SU-DHL-6 (cell line): ENCODE measurements around the gene PITPNC1.
"Not testable (repeated sequence)": the region's sequence is repeated elsewhere in the genome, so short reads cannot be mapped to it uniquely, and the experiment has no call there.

Experiments used
- H2AFZ ChIP-seq: fragments of 200-600 bp; sonication (generic); 2 replicates; pipeline ENCODE4 v1.6.1; 2014; ENCODE audit warnings: low read depth, mild to moderate bottlenecking, moderate library complexity, mixed read lengths, antibody characterized with exemption, low read length; ENCODE audit not compliant: severe bottlenecking
- H3F3A ChIP-seq: fragments of 200-600 bp; shearing (Covaris generic); 2 replicates; pipeline ENCODE4 v1.6.0; 2016; ENCODE audit warnings: antibody characterized with exemption, mild to moderate bottlenecking; ENCODE audit not compliant: insufficient read depth
- H3K27ac ChIP-seq: fragments of 200-600 bp; sonication (generic); 2 replicates; pipeline ENCODE4 v1.5.1; 2016; ENCODE audit warnings: low read depth, mild to moderate bottlenecking, low read length, moderate library complexity, mixed read lengths
- H3K27me3 ChIP-seq: fragments of 200-600 bp; sonication (generic), shearing (Covaris generic); 2 replicates; pipeline ENCODE4 v1.6.0; 2014; ENCODE audit warnings: mild to moderate bottlenecking, low read length
- H3K36me3 ChIP-seq: fragments of 200-600 bp; sonication (generic); 2 replicates; pipeline ENCODE4 v1.6.1; 2014; ENCODE audit warnings: mild to moderate bottlenecking, low read length, mixed read lengths
- H3K4me2 ChIP-seq: fragments of 300-600, 200-600 bp; shearing (Covaris generic), sonication (generic); 2 replicates; pipeline ENCODE4 v1.6.0; 2014; ENCODE audit warnings: low read length, low read depth, mild to moderate bottlenecking; ENCODE audit not compliant: poor library complexity, severe bottlenecking
- H3K4me3 ChIP-seq: fragments of 200-600 bp; sonication (generic); 2 replicates; pipeline ENCODE4 v1.5.1; 2014; ENCODE audit warnings: antibody characterized with exemption, low read length, mild to moderate bottlenecking, mixed read lengths; ENCODE audit not compliant: insufficient read depth, poor library complexity, severe bottlenecking
- H3K79me2 ChIP-seq: fragments of 200-600 bp; sonication (generic); 2 replicates; pipeline ENCODE4 v1.6.1; 2014; ENCODE audit warnings: mild to moderate bottlenecking, low read length, moderate library complexity; ENCODE audit not compliant: insufficient read depth
- H3K9ac ChIP-seq: fragments of 200-600 bp; sonication (generic); 2 replicates; pipeline ENCODE4 v1.7.0; 2014; ENCODE audit warnings: mild to moderate bottlenecking, low read length
- H3K9me2 ChIP-seq: fragments of 200-600 bp; sonication (generic); replicated peaks from 2 replicates; pipeline ENCODE4 v1.6.1; 2014; ENCODE audit warnings: low read length; ENCODE audit not compliant: insufficient read depth
- H3K9me3 ChIP-seq: fragments of 200-600 bp; sonication (generic); 2 replicates; pipeline ENCODE4 v1.6.1; 2014; ENCODE audit warnings: low read length, mixed read lengths; ENCODE audit not compliant: insufficient read depth
- H4K20me1 ChIP-seq: fragments of 200-600 bp; sonication (generic); 2 replicates; pipeline ENCODE4 v1.6.1; 2014; ENCODE audit warnings: low read depth, mild to moderate bottlenecking, antibody characterized with exemption, low read length, moderate library complexity, mixed read lengths
- CTCF ChIP-seq: fragments of 200-600 bp; sonication (generic); IDR thresholded peaks from one replicate; pipeline ENCODE4 v1.5.1; 2017; ENCODE audit warnings: antibody characterized with exemption, mild to moderate bottlenecking, low read length, moderate library complexity; ENCODE audit not compliant: insufficient read depth, poor library complexity, severe bottlenecking
- EZH2phosphoT487 ChIP-seq: fragments of 200-600 bp; sonication (generic), shearing (Covaris generic); conservative IDR thresholded peaks from 2 replicates; pipeline ENCODE4 v1.6.1; 2018; ENCODE audit warnings: mild to moderate bottlenecking, antibody characterized with exemption, low read length, moderate library complexity, mixed read lengths

The PITPNC1 gene

DNA sequence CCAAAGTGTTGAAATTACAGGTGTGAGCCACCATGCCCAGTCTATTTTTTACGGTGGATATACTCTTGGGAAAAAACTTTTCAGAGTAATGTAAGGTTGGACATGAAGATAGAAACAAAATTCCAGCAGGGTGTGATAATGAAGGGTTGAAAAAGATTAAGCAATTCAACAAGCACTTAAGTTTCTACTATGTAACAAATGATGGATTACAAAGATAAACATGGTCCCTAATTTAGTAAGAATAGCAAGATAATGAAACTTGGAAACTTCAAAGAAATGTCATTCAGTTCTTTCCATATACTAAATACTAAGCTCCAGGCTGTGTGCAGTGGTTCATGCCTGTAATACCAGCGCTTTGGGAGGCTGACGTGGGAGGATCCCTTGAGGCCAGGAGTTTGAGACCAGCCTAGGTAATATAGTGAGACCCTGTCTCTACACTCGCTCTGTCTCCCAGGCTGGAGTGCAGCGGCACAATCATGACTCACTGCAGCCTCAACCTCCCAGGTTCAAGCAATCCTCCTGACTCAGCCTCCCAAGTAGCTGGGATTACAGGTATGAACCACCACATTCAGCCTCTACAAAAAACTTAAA, 41.7 kb upstream of the PITPNC1 start:
- Histone ChIP-seq H3K27me3 (no peaks in the 10 kb centered on the region), H3K36me3 (0 out of 2 replicates have a peak, but pooled peaks cover 2% of the 10 kb centered on the region), H3K9me2 (no peaks in the 10 kb centered on the region), H3K9me3 (no peaks in the 10 kb centered on the region), H3K4me2 (no peak overlapping the region), H3K27ac (no peak overlapping the region), H3F3A (peaks cover 15% of the 10 kb centered on the region; the same call in 1 of the 2 replicates), H3K4me3 (no peak overlapping the region), H2AFZ (no peak overlapping the region), H3K79me2 (no peaks in the 10 kb centered on the region), H3K9ac (no peak overlapping the region), H4K20me1 (no peaks in the 10 kb centered on the region)
- TF ChIP-seq CTCF (no peak), EZH2phosphoT487 (no peak)

DNA sequence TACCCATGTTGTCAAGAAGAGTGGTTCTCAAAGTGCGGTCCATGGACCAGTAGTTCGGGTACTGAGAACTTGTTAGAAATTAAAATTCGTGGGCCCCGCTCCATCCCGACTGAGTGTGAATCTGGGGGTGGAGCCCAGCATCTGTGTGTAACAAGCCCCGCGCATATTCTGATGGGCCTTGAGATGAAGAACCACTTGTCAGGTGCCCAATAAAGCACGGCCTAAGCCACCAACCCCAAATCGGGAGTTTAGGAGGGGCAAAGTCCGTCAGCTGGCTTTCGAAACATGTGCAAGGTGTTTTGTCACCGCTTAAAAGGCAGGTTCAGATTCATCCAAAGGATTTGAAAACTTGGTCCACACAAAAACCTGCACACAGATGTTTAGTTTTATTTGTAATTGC, 40.2 kb upstream of the PITPNC1 start:
- peaks cover 3% of the 10 kb centered on the region; the same call in 1 of the 2 replicates for H3K36me3 ChIP-seq
- no peak overlapping the region for H2AFZ ChIP-seq
- H3K4me3 ChIP-seq: no peak overlapping the region
- no peak overlapping the region for H3K4me2 ChIP-seq
- no peaks in the 10 kb centered on the region for H3K9me3 ChIP-seq
- no peaks in the 10 kb centered on the region for H3K27me3 ChIP-seq
- H3F3A ChIP-seq: peaks cover 15% of the 10 kb centered on the region; the same call in 1 of the 2 replicates
- no peaks in the 10 kb centered on the region for H3K9me2 ChIP-seq
- no peaks in the 10 kb centered on the region for H4K20me1 ChIP-seq
- TF ChIP-seq EZH2phosphoT487 (no peak), CTCF (no peak)
- H3K27ac ChIP-seq: no peak overlapping the region
- no peak overlapping the region for H3K9ac ChIP-seq
- no peaks in the 10 kb centered on the region for H3K79me2 ChIP-seq

DNA sequence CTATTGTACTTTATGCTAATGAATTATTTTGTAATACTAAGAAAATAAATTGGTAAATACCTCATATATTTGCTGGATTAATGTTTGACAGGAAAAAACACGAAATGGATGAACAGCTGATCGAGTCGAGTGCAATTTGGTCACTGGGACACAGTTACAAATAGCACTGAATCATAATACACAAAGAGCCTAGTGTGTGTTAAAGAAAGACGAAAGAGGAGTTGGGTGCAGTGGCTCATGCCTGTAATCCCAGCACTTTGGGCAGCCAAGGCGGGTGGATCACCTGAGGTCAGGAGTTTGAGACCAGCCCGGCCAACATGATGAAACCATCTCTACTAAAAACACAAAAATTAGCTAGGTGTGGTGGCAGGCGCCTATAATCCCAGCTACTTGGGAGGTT, 38.7 kb upstream of the PITPNC1 start:
- peaks cover 15% of the 10 kb centered on the region; the same call in 1 of the 2 replicates for H3F3A ChIP-seq
- H3K4me2 ChIP-seq, H3K4me3 ChIP-seq, H4K20me1 ChIP-seq, H3K27ac ChIP-seq, H3K27me3 ChIP-seq, H2AFZ ChIP-seq, H3K79me2 ChIP-seq, H3K9ac ChIP-seq, H3K9me3 ChIP-seq, H3K9me2 ChIP-seq: not testable (repeated sequence)
- peaks cover 11% of the 10 kb centered on the region; the same call in 1 of the 2 replicates for H3K36me3 ChIP-seq

DNA sequence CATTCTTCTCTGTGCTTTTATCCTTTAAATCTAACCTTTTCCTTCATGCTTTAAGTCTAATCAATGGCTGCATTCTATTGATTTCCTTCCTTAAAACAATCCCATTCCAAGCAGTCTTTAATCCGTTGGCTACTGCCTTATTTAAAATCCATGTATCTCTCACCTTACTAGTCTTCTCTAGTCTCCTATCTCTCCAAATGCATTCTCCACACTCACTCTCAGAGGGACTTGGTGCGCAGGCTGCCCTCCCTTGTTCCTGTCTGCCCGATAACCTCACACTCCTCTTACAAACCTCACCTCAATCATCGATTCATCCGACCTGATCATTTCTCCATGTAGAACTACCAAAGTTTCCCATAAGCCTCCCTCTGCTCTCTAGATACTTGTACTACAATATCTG, 33.8 kb upstream of the PITPNC1 start:
- Histone ChIP-seq H2AFZ (no peak overlapping the region), H3K36me3 (peaks cover 43% of the 10 kb centered on the region)

More for the DNA sequence above, 33.8 kb upstream of the PITPNC1 start:
- no peaks in the 10 kb centered on the region; the same call in 1 of the 2 replicates for H3K79me2 ChIP-seq
- no peak overlapping the region for H3K4me2 ChIP-seq
- no peak overlapping the region for H3K27ac ChIP-seq
- no peaks in the 10 kb centered on the region for H3K9me2 ChIP-seq
- H3K9me3 ChIP-seq: no peaks in the 10 kb centered on the region
- peaks cover 9% of the 10 kb centered on the region; the same call in 1 of the 2 replicates for H3F3A ChIP-seq
- no peak for TF ChIP-seq EZH2phosphoT487
- TF ChIP-seq CTCF: no peak
- H4K20me1 ChIP-seq: no peaks in the 10 kb centered on the region
- H3K9ac ChIP-seq: no peak overlapping the region
- H3K4me3 ChIP-seq: no peak overlapping the region
- H3K27me3 ChIP-seq: no peaks in the 10 kb centered on the region
